ENCODE data around the gene IMP4.

IMP4 gene

GRCh38 chr2:130336877-130337734, 5.6 kb upstream of the IMP4 start:
- peak; percentile 76 for DNase-seq

- no peak for DNase-seq
Measured at GRCh38 chr2:130337735-130338325, 4.9 kb upstream of the IMP4 start.

GRCh38 chr2:130338793-130339345, 3.8 kb upstream of the IMP4 start:
- DNase-seq: no peak

- DNase-seq: no peak
Measured at GRCh38 chr2:130339885-130340745, 2.6 kb upstream of the IMP4 start.

GRCh38 chr2:130341562-130342019, 1.1 kb upstream of the IMP4 start:
- DNase-seq: no peak

- peak; percentile 91 for DNase-seq
Measured at GRCh38 chr2:130342020-130342532, 621 bp upstream of the IMP4 start.

GRCh38 chr2:130344578-130344977, 1.9 kb downstream of the IMP4 start:
- DNase-seq: no peak

- no peak for DNase-seq
Measured at GRCh38 chr2:130345091-130345490, 2.4 kb downstream of the IMP4 start.

GRCh38 chr2:130345611-130346010, 2.9 kb downstream of the IMP4 start:
- DNase-seq: no peak

GRCh38 chr2:130346041-130346740, 3.5 kb downstream of the IMP4 start:
- no peak for DNase-seq

GRCh38 chr2:130346741-130347066, 4.0 kb downstream of the IMP4 start:
- DNase-seq: no peak

GRCh38 chr2:130347220-130347925, 4.7 kb downstream of the IMP4 start:
- no peak for DNase-seq

- no peak for DNase-seq
Measured at GRCh38 chr2:130349174-130349573, 6.5 kb downstream of the IMP4 start.

GRCh38 chr2:130351711-130352110, 9.0 kb downstream of the IMP4 start:
- DNase-seq: no peak

- no peak for DNase-seq
Measured at GRCh38 chr2:130352237-130352636, 9.5 kb downstream of the IMP4 start.

- no peak for DNase-seq
Measured at GRCh38 chr2:130353291-130354138, 10.8 kb downstream of the IMP4 start.

GRCh38 chr2:130354139-130354428, 11.4 kb downstream of the IMP4 start:
- no peak for DNase-seq

- DNase-seq: no peak
Measured at GRCh38 chr2:130355172-130355577, 12.5 kb downstream of the IMP4 start.

GRCh38 chr2:130355578-130356431, 13.1 kb downstream of the IMP4 start, which contains the start of gene PTPN18:
TSS of gene PTPN18 (plus strand) at chr2:130356056. CDS start at chr2:130356108, 52 bp downstream.
- peak; percentile 85 for DNase-seq

GRCh38 chr2:130357864-130358263, 15.2 kb downstream of the IMP4 start:
- no peak for DNase-seq

Data from activated CD8-positive, alpha-beta memory T cell treated with anti-CD3 and anti-CD28 coated beads for 24 hours (primary cell).